Panc1 (cell line): Measurements from ENCODE around the gene HOXB7.

ENCODE experiments used
- POLR2AphosphoS5 ChIP-seq: IDR thresholded peaks from 2 replicates; pipeline ENCODE4 v1.6.1; 2012; ENCODE audit warnings: mild to moderate bottlenecking, low read depth, low read length, moderate library complexity
- SIN3A ChIP-seq: IDR thresholded peaks from 2 replicates; pipeline ENCODE4 v1.6.1; 2012; ENCODE audit warnings: low read depth, mild to moderate bottlenecking, low read length, moderate library complexity, borderline replicate concordance; ENCODE audit not compliant: insufficient read depth
- TCF7L2 ChIP-seq: IDR thresholded peaks from 2 replicates; pipeline ENCODE4 v1.6.1; 2011; ENCODE audit warnings: mild to moderate bottlenecking, low read depth, low read length, inconsistent platforms
- TF ChIP-seq, protein P1 (sequence below): fragments of 450-650 bp; IDR thresholded peaks from 2 replicates; pipeline ENCODE4 v1.5.1; 2017; ENCODE audit warnings: mild to moderate bottlenecking

DNA sequence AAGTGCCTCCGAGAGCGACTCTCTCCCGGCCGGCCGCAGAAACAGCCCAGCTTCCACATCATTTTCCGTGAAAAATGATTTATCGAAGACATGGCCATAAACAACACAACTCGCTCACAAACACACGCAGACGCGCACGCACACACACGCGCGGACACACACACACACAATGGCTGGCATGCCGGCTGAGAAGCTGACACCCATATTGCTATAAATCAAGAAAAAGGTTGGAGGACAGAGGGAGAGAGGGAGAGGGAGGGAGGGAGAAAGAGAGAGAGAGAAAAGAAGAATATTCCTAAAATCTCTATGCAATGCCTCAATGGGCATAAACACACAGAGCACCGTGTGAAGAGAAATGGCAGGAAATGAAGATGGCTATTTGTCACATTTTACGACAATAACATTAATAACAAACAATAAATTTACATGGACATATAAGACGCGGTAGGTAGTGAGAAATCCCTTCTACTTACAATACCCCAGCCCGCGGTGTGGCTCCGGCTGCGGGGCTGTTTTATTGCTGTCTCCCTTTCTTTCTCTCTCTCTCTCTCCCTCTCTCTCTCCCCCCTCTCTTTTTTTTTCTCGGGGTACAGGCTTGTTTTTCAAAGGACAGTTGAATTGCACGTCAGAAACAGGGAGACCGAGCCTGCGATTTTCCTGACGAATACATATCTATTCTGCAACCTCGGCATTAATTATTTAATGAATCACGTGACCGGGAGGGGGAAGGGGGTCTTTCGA lies 42.1 kb downstream of the HOXB7 start:
- TF ChIP-seq, protein P1, sequence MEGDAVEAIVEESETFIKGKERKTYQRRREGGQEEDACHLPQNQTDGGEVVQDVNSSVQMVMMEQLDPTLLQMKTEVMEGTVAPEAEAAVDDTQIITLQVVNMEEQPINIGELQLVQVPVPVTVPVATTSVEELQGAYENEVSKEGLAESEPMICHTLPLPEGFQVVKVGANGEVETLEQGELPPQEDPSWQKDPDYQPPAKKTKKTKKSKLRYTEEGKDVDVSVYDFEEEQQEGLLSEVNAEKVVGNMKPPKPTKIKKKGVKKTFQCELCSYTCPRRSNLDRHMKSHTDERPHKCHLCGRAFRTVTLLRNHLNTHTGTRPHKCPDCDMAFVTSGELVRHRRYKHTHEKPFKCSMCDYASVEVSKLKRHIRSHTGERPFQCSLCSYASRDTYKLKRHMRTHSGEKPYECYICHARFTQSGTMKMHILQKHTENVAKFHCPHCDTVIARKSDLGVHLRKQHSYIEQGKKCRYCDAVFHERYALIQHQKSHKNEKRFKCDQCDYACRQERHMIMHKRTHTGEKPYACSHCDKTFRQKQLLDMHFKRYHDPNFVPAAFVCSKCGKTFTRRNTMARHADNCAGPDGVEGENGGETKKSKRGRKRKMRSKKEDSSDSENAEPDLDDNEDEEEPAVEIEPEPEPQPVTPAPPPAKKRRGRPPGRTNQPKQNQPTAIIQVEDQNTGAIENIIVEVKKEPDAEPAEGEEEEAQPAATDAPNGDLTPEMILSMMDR: no peak
- no peak for TF ChIP-seq SIN3A
- TF ChIP-seq POLR2AphosphoS5: peak; percentile 58; the same call in 1 of the 2 replicates
- no peak for TF ChIP-seq TCF7L2
